ENCODE data around the gene NRN1L. TPM values are rescaled to one million over a fixed set of nuclear protein-coding genes. Genes with fewer than 3 reads are reported as not detected.
"Not testable (repeated sequence)": the region's sequence is repeated elsewhere in the genome, so short reads cannot be mapped to it uniquely, and the experiment has no call there.

Gene NRN1L
- 0.49 TPM for total RNA-seq
- long read RNA-seq, partial matches to known transcripts, result 0 of 2 reads
- long read RNA-seq, other reads (novel, unspliced or antisense), result 0 of 2 reads

DNA sequence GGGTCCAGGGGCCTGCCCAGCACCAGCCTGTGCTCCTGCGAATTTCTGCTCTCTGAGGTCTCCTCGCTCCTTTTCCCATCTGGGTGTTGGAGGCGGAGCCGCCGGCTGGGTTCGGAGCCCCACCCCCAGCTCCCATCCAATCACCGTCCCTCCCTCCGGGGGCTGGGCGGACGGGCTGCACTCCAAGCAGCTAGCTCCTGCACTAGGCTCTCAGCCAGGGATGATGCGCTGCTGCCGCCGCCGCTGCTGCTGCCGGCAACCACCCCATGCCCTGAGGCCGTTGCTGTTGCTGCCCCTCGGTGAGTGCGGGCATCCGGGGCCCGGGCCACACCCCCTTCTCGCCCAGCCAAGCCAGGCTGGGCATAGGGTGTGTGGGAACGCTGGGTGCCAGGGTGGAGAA, at the start of gene NRN1L:
NRN1L (plus strand) TSS at position 202 of the 400 bp plus-strand sequence; CDS start at position 221, 19 bp downstream.
- intact Hi-C loops (cut with micrococcal nuclease), result no loop called here
- H3K9me3 ChIP-seq (replicated peaks), result no peaks in the 10 kb centered on the region
- no peaks in the 10 kb centered on the region for H3K27me3 ChIP-seq (ENCODE audit: low read depth)
- H3K4me1 ChIP-seq, result peaks cover 55% of the 10 kb centered on the region
- peaks cover 47% of the 10 kb centered on the region for H3K36me3 ChIP-seq
- H3K4me3 ChIP-seq, result peak within 1 kb of the TSS; percentile 29
- DNase-seq, result peak; percentile 90
- TF ChIP-seq, protein P1, sequence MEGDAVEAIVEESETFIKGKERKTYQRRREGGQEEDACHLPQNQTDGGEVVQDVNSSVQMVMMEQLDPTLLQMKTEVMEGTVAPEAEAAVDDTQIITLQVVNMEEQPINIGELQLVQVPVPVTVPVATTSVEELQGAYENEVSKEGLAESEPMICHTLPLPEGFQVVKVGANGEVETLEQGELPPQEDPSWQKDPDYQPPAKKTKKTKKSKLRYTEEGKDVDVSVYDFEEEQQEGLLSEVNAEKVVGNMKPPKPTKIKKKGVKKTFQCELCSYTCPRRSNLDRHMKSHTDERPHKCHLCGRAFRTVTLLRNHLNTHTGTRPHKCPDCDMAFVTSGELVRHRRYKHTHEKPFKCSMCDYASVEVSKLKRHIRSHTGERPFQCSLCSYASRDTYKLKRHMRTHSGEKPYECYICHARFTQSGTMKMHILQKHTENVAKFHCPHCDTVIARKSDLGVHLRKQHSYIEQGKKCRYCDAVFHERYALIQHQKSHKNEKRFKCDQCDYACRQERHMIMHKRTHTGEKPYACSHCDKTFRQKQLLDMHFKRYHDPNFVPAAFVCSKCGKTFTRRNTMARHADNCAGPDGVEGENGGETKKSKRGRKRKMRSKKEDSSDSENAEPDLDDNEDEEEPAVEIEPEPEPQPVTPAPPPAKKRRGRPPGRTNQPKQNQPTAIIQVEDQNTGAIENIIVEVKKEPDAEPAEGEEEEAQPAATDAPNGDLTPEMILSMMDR (IDR thresholded peaks at IDR 0.05; ENCODE audit: borderline replicate concordance), result no peak
- H3K27ac ChIP-seq (replicated peaks), result peak within 1 kb of the TSS; percentile 93

- H3K27me3 ChIP-seq (ENCODE audit: low read depth); DNase-seq; H3K4me3 ChIP-seq; H3K9me3 ChIP-seq (replicated peaks); intact Hi-C loops (cut with micrococcal nuclease); H3K36me3 ChIP-seq; H3K27ac ChIP-seq (replicated peaks): not testable (repeated sequence)
- peaks cover 30% of the 10 kb centered on the region for H3K4me1 ChIP-seq
Observed at GRCh38 chr16:67837190-67837589, 47.5 kb upstream of the NRN1L start.

- H3K27ac ChIP-seq (replicated peaks), result no peak overlapping the region
- intact Hi-C loops (cut with micrococcal nuclease), result no loop called here
- H3K27me3 ChIP-seq (ENCODE audit: low read depth), result no peaks in the 10 kb centered on the region
- H3K9me3 ChIP-seq (replicated peaks), result no peaks in the 10 kb centered on the region
- no peaks in the 10 kb centered on the region for H3K36me3 ChIP-seq
- H3K4me3 ChIP-seq, result no peak overlapping the region
- TF ChIP-seq, protein P1 (IDR thresholded peaks at IDR 0.05; ENCODE audit: borderline replicate concordance), result no peak
- H3K4me1 ChIP-seq, result peaks cover 28% of the 10 kb centered on the region
- no peak for DNase-seq
Observed at GRCh38 chr16:67837811-67838210, 46.9 kb upstream of the NRN1L start.

DNA sequence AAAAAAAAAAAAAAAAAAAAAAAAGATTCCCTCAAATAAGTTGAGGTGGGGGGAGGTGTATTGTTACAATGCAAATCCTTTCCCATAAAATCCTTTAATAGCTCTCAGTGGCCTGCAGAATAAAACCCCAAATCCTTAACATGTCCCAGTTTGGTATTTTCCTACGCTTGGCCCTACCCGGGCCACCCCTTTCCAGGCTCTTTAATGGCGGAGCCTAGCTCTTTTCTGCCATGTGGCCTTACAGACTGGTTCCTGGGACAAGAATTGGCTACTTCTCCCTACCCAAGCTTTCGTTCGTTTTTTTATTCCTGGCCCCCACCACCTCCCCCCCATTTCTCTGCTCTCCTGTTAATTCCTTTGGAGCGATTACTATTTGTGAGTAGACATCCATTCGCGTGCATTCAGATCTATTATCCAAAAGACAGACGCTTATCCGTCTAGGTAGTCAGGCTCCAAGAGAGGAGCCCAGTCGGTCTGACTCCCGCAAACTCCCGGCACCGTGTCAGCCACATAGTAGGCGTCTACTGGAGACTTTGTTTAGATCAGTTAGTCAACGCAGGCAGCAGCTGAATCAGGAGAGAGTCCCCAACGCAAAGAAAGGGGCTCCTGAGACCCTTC, 43.4 kb upstream of the NRN1L start:
- Histone ChIP-seq H3K4me3 (peak overlapping the region; percentile 82), H3K27me3 (ENCODE audit: low read depth) (no peaks in the 10 kb centered on the region), H3K27ac (replicated peaks) (peak overlapping the region; percentile 99), H3K9me3 (replicated peaks) (no peaks in the 10 kb centered on the region), H3K4me1 (peaks cover 46% of the 10 kb centered on the region), H3K36me3 (peaks cover 4% of the 10 kb centered on the region)
- TF ChIP-seq, protein P1 (IDR thresholded peaks at IDR 0.05; ENCODE audit: borderline replicate concordance), result no peak
- intact Hi-C loops (cut with micrococcal nuclease), result no loop called here
- DNase-seq, result no peak

GRCh38 chr16:67841816-67842508, 42.7 kb upstream of the NRN1L start, which contains the start of gene THAP11:
Gene THAP11, plus strand, starts transcription at chr16:67842320. Its CDS starts 235 bp downstream, at chr16:67842555.
- H3K27ac ChIP-seq (replicated peaks), result peak within 1 kb of the TSS; percentile 99
- TF ChIP-seq, protein P1 (IDR thresholded peaks at IDR 0.05; ENCODE audit: borderline replicate concordance), result peak; percentile 88
- intact Hi-C loops (cut with micrococcal nuclease), result no loop called here
- peaks cover 49% of the 10 kb centered on the region for H3K4me1 ChIP-seq
- no peaks in the 10 kb centered on the region for H3K9me3 ChIP-seq (replicated peaks)
- peak within 1 kb of the TSS; percentile 82 for H3K4me3 ChIP-seq
- DNase-seq, result peak; percentile 92
- peaks cover 4% of the 10 kb centered on the region for H3K36me3 ChIP-seq
- H3K27me3 ChIP-seq (ENCODE audit: low read depth), result no peaks in the 10 kb centered on the region

Data from left ventricle myocardium inferior (tissue), 1 donor.